Measurements from ENCODE around the gene EZR.
"Not testable (repeated sequence)": the region's sequence is repeated elsewhere in the genome, so short reads cannot be mapped to it uniquely, and the experiment has no call there.

EZR gene

DNA sequence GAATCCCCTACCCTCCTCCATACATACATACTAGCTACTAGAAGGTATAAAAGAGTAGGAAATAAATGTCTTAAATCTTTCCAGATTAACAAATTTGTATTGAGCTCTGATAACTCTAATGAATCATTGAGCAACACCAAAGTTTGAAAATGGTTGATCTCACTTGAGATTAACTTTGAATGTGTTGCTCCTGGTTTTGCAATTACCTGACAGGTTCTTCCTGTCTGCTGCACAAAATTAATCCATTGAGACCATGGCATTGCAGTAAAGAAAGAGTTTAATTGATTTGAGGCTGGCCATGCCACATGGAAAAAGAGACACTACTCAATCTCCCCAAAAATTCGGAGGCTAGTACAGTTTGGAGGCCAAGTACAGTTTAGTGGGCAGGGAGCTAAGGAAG, 21.3 kb upstream of the EZR start:
- DNase-seq = no peak

- no peak for DNase-seq
These were observed 20.6 kb upstream of the EZR start for GRCh38 chr6:158839796-158840195.

DNA sequence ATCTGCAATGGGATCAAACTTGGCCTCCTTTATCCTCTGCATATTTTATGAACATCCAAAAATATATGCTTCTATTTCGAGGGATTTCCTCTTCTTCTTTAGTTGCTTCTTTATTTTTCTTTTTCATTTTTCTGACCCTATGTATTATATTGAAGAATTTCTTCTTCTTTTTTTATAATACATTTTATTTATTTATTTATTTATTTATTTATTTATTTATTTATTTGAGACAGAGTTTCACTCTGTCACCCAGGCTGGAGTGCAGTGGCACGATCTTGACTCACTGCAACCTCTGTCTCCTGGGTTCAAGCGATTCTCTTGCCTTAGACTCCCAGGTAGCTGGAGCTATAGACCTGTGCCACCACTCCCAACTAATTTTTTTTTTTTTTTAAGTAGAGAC, 19.6 kb upstream of the EZR start:
- DNase-seq = not testable (repeated sequence)

GRCh38 chr6:158837684-158838625, 18.8 kb upstream of the EZR start:
- no peak for DNase-seq

- DNase-seq = no peak
These were observed 17.6 kb upstream of the EZR start for GRCh38 chr6:158836625-158837311.

GRCh38 chr6:158835616-158836221, 16.6 kb upstream of the EZR start:
- DNase-seq = no peak

GRCh38 chr6:158834675-158835385, 15.7 kb upstream of the EZR start:
- DNase-seq = no peak

- not testable (repeated sequence) for DNase-seq
These were observed 13.6 kb upstream of the EZR start for GRCh38 chr6:158832807-158833206.

DNA sequence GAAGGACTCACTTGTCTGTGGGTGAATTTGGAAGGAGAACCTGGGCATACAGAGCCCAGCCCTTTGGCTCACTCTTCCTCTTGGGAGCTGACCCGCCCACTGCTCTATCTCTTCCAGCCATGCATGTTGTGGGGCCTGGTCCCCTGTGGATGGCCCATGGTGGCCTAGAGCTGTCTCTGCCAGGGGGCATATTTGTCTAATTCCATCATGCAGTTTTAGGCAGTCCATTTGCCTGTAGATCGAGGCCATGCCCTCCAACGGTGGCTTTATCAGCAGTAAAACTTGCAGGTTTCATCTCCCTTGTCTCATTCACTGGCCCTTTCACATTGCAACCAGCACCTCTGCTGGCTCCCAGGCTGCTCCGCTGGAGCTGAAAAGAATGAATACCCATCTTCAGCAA, 12.9 kb upstream of the EZR start:
- DNase-seq = no peak

- no peak for DNase-seq
These were observed 12.4 kb upstream of the EZR start for GRCh38 chr6:158831571-158831970.

DNA sequence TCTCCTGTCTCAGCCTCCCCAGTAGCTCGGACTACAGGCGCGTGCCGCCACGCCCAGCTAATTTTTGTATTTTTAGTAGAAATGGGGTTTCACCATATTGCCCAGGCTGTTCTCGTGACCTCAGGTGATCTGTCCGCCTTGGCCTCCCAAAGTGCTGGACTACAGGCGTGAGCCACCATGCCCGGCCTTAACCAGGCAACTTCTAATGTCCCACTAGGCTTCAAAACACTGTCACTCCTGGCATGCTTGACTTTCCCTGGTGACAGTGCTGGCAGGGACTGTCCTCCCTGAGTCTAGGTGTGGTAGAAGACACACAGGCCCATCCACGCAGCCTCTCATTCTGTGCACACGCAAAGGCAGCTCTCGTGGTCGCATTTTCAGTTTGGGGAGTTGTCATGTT, 11.6 kb upstream of the EZR start:
- DNase-seq = no peak

DNA sequence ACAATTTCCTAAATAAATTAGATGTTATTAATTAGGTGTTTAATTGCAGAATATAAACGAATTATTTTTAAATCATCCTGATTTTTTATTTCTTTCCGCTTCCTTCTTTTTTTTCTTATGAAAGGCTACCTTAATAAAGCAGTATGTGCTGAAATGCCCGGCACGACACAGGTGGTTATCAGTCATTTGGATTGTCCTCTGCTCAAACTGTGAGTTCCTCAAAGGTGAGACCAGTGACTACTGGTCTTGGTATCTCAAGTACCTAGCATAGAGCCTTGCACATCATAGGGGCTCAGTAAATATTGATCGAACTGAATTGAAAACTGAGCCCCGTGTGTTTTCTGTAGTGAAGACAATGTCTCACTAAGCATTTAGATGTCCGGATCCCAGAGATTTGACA, 9.6 kb upstream of the EZR start:
- DNase-seq = no peak

GRCh38 chr6:158826819-158827501, 7.8 kb upstream of the EZR start:
- no peak for DNase-seq

- DNase-seq = no peak
These were observed 6.8 kb upstream of the EZR start for GRCh38 chr6:158825951-158826306.

DNA sequence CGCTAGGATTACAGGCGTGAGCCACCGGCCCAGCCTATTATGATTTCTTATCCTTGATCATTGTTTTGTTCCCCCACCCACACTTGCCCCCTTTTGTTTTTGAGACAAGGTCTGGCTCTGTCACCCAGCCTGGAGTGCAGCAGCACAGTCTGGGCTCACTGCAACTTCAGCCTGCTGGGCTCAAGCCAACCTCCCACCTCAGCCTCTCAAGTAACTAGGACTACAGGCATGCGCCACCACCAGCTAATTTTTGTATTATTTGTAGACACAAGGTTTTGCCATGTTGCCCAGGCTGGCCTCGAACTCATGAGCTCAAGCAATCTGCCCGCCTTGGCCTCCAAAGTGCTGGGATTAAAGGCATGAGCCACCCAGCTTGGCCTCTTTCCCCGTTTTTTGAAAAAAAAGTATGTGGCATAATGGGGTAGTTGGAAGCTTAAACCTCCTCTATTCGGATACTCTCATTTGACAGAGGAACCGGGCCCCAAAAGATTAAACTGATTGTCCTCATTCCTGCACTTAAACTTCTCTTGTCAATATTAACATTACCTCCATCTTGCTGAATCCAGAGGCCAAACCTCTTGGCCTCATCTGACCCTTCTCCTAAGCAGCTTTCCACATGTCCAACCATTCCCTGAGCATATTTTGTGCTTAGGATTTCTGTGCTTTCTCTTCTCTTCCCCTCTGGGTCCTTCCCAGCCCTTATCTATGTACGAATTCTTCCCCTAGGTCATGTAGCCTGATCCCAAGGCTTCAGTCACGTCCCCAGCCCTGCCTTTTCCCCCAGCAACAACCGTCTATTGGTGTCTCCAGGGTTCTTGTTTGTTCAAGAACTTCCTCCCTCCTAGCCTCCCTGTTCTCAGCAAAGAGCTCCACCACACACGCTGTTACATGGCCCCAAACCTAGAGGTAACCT, 6.1 kb upstream of the EZR start:
- no peak for DNase-seq

DNA sequence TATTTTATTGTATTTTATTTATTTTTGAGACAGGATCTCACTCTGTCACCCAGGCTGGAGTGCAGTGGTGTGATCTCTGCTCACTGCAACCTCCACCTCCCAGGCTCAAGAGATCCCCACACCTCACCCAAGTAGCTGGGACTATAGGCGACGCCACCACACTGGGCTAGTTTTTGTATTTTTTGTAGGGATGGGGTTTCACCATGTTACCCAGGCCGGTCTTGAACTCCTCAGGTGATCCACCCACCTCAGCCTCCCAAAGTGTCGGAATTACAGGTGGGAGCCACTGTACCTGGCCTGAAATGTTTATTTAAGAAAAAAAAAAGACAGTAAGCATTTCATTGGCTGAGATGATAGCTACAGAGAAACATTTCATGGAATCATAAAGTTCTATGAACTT, 4.4 kb upstream of the EZR start:
- not testable (repeated sequence) for DNase-seq

DNA sequence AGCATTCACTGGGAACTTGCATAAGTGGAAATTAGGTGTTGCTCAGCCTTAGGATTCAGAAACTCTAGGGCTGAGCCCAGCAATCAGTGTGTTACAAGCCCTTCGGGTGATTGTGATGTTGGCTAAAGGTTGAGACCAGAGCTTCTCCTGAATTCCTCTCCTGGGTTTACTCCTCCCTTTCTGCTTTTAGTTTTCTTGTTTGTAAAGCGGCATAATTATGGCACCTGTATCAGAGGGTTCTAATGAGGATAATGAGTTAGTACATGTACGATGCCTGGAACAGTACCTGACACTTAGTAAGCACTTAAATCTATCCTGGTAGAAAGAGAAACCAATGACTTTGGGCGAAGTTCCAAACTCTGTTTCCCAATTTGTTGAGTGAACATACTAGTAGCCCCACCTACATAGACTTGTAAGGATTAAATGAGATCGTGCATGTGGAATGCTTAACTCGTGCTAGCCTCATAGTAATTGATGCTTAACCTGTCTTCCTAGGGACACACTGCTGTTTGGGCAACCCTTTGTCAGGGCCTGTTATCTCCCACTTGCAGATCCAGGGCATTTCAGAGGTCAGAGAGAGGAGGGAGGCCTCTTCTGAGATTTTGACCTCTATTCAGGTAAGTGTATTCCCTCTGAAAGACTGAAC, 932 bp upstream of the EZR start:
- DNase-seq = no peak

DNA sequence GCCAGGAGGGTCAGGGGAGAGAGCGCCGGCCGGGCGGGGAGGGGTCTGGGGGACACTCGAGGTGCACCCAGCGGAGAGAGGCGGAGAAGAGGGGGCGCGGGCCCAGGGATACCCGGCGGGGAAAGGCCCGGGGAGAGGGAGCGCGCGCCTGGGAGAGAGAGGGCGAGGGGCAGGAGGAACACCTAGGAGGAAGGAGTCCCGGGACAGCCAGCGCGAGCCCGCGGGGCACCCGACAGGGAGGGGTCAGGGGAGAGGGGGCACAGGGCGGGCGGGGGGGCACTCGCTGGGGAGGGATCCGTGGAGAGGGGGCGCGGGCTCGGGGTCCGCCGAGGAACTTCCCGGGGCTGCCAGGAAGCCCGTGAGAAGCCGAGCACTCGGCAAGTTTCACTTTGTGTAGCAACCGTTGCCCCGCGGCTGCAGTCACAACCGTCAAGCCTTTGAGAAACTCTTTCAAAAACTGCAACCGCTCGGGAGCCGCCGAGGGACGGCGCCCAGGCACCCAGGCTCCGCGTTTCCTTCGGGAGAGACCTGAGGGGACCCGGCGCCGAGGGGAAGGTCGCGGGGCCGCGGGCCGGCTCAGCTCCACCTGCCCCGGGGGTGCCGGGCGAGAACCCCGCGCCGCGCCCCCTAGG, 471 bp downstream of the EZR start:
- DNase-seq = peak; percentile 65

DNA sequence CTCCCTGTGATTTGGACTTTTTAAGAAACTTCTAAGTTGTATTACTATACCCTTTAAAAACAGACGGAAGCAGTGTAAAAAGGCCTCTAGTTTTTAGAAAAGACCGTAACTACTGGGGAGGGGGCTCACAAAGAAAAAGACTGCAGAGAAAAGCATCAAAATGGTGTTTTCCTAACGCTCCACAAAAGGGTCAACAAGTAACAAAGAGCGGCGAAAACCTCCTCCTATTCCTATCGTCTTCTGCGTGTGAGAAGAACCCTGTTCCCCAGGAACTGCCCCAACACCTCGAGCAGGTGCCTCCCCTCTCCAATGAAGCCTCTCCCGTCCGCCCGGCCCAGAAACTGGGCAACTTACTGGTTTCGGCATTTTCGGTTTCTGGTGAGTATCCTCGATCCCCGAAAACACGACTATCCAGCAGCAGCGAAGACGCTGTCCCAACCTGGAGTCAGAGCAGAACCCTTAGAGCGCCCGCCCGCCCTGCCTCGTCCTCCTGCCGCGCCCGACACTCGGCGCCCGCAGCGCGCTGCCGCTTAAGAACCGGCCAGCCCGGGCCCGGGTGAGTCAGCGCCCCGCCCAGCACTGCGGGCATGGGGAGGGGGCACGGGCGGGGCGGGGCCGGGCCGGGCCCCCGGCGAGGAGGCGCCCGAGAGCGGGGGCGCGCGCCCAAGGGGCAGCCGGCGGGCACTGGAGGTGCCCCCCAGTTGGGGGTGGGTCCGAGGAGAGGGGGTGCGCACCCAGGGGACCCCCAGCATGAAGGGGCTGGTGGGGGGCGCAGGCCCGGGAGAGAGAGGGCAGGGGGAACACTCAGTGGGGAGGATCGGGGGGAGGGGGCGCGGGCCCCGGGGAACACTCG, 1.2 kb downstream of the EZR start:
- peak; percentile 86 for DNase-seq

All from activated CD8-positive, alpha-beta memory T cell treated with anti-CD3 and anti-CD28 coated beads, Interleukin-2, amount 50 U/mL, for 4 hours (primary cell).